Kidney tubule cell (primary cell): ENCODE data around the gene MEGF6.

Experiments
- DNase-seq: peaks from one replicate; pipeline ENCODE4 v3.0.0-alpha.2; 2018; ENCODE audit warnings: low spot score

Gene MEGF6

DNA sequence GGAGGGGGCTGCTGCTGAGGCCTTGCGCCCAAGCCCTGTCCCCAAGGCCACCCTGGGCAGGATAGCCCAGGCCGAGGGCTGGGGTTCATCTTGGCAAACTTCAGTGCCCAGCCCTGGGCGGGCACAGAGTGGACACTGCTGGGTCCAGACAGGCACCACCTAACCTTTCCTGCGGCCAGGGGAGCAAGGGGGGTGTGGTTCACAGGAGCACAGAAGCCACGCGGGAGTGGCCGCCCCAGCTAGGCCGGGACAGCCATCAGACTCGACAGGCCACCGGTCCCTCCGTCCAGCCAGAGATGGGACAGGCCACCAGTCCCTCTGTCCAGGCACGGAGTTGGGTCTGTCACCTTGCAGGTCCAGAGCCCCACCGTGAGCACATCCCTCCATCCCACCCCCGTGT, 127.9 kb downstream of the MEGF6 start:
- DNase-seq: no peak

GRCh38 chr1:3482378-3482849, 128.9 kb downstream of the MEGF6 start:
- peak; percentile 80 for DNase-seq

DNA sequence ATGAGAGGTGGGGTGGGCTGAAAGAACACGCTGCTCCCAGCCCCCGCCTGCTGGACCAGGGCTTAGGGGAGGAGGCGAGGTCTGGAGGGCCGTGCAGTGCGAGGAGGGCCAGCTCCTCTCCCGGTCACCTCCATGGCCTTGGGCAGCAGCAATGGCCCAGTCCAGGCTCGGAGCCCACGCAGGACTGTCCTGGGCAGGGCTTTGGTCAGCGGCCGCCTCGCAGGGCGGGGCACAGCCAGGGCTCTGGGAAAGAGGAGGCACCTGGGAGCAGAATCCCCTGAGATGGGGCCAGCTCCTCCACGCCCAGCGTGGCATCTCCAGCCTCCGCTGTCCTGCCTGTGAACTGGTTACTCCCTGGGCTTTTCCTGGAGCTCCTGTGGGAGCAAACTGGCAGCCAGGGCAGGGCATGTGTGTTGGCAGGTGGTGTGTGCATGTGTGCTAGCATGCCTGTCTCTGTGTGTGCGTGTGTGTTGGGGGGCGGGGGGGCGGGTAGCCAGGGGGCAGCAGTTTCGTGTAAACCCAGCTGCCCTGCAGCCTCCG, 129.4 kb downstream of the MEGF6 start:
- no peak for DNase-seq

- DNase-seq: no peak
Measured at GRCh38 chr1:3481046-3481445, 130.3 kb downstream of the MEGF6 start.

- no peak for DNase-seq
Measured at GRCh38 chr1:3480369-3480719, 131.0 kb downstream of the MEGF6 start.

DNA sequence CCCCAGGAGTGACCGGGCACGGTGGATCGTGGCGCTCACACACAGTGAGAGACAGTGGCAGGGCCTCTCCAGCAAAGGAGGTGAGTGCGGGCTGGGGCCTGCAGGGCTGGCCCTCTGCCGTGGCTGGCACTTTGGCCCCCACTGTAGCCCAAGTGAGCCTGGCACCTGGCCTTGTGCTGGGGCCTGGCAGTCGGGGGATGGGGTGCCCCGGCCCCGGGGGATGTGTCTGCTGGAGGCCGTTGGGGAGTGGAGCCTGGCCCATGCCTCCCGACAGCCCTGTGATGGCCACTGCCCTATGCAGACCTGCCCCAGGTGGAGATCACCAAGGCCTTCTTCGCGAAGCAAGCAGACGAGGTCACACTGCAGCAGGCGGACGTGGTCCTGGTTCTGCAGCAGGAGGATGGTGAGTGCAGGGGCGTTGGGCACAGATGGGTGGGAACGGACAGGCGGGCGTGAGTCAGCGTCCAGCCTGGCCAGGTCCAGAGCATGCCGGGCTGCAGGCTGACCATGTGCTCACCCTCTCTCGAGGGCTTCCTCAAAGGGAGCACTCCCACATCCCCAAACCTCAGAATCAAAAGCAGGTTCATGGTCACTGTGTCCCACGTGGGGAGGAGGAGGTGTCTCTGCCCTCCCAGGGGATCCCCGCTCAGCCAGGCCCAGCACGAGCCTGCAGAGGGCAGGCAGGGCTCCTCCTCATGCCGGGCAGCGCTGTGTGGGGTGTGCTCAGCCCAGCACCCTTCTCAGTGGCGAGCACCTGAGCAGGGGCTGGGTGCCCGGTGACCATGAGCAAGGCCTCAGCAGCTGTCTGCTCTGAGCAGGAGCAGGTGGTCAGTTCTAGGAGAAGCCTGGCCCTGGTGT, 131.6 kb downstream of the MEGF6 start:
- DNase-seq: no peak

- DNase-seq: no peak
Measured at GRCh38 chr1:3478187-3478586, 133.1 kb downstream of the MEGF6 start.

- DNase-seq: no peak
Measured at GRCh38 chr1:3477241-3477995, 133.9 kb downstream of the MEGF6 start.

DNA sequence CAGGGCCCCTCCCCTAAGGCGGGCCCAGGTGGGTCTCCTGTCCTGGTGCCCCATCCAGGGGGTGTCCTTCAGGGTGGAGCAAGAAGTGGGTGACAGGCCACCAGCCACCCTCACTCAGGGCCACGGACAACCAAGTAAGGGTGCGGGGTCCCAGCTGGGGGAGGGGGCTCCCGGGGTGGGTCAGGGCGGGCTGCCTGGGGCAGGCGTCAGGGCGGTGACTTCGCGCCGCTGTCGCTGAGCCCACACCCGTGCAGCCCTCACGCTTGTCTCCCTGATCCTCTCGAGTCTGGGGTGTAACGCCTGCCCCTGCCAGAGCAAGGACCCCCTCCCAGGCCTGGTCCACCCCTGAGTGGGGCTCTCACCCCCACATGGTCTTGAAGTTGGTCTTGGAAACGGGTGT, 134.6 kb downstream of the MEGF6 start:
- DNase-seq: no peak

GRCh38 chr1:3475839-3476573, 135.3 kb downstream of the MEGF6 start:
- no peak for DNase-seq

GRCh38 chr1:3474421-3474820, 136.9 kb downstream of the MEGF6 start:
- DNase-seq: no peak

DNA sequence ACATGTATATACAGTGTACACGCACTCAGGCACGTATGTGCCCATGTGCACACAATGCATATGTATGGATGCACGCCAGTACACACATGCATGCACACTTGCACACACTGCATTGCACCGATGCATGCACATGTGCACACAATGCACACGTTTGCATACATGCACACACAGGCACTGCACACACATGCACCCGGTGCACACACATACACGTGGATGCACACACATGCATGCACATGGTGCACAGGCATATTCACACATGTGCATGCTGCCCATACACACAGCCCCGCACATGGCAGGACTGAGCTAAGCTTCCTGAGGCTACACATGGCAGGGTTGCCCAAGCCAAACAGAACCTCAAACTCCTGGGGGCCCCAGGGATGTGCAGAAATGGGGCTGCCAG, 137.3 kb downstream of the MEGF6 start:
- no peak for DNase-seq

GRCh38 chr1:3473381-3473844, 137.9 kb downstream of the MEGF6 start:
- no peak for DNase-seq

- DNase-seq: no peak
Measured at GRCh38 chr1:3472906-3473305, 138.4 kb downstream of the MEGF6 start.

GRCh38 chr1:3472088-3472850, 139.0 kb downstream of the MEGF6 start:
- no peak for DNase-seq

DNA sequence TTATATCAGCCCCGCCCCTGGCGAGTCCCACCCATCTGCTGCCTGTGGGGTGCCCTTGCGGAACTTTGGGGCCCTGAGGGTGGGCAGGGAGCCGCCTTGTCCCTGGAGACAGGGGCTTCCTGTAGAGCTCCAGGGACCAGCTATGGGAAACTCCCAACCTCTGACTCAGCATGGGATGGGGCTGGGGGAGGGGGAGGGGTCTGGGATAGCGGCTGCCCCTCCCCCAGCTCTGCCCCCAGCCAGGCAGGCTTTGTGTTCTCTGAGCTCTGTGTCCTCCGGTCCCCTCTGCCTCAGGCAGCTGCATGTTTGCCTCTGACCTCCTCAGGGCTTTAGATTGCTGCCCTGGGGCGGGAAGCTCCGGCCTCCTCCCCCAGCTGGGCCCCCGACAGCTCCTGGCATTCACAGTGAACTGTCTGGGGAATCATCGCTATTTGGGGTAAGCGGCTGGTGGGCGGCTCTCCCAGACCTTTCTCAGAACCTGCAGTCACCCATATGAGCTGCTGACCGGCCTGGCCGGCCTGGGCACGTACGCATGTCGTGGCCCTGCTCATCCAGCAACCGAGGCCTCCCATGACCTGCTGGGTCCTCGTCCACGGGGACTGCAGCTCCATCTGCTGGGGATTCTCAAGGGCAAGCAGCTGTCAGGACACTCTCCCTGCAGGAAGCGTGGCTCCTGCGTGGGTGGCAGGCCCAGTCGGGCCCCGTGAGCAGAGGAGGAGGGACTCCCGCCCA, 139.8 kb downstream of the MEGF6 start:
- DNase-seq: peak; percentile 32

GRCh38 chr1:3470650-3471355, 140.5 kb downstream of the MEGF6 start:
- DNase-seq: no peak

DNA sequence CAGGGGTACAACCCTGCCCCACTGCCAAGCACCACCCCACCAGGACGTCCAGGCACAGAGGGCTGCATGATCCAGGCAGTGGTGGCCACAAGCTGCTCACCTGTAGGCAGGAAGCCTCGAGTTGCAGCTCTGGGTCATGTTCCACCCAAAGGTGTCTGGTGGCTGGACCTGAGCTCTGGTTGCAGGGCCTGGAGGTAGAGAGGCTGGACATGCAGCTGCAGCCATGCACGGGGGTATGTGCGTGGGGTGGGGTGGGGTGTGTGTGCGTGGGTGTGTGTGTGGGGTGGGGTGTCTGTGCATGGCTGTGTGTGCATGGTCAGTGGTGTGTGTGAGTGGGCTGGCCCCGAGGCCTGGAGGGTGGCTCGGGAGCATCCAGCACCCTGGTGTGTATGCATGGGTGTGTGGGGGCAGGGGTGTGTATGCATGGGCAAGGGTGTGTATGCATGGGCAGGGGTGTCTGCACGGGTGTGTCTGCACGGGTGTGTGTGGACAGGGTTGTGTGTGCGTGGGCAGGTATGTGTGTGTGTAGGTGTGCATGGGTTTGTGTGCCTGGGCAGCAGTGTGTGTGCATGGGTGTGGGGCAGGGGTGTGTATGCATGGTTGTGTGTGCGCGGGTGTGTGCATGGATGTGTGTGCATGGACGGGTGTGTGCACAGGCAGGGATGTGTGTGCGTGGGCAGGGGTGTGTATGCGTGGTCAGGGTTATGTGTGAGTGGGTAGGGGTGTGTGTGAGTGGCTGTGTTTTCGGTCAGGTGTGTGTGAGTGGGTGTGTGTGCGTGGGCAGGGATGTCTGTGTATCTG, 141.3 kb downstream of the MEGF6 start:
- no peak for DNase-seq

- no peak for DNase-seq
Measured at GRCh38 chr1:3469104-3469848, 142.0 kb downstream of the MEGF6 start.
